ENCODE measurements around the gene BAIAP2.
"Not testable (repeated sequence)": the region's sequence is repeated elsewhere in the genome, so short reads cannot be mapped to it uniquely, and the experiment has no call there.

The BAIAP2 gene

GRCh38 chr17:81135505-81136278 lies 100.7 kb downstream of the BAIAP2 start:
- in situ Hi-C loops (cut with HindIII; ENCODE audit: low pct_ligation_motif_present, low pct_unique_long_range_greater_than_20kb, low sequenced_read_pairs) = no loop called here
- DNase-seq = no peak

DNA sequence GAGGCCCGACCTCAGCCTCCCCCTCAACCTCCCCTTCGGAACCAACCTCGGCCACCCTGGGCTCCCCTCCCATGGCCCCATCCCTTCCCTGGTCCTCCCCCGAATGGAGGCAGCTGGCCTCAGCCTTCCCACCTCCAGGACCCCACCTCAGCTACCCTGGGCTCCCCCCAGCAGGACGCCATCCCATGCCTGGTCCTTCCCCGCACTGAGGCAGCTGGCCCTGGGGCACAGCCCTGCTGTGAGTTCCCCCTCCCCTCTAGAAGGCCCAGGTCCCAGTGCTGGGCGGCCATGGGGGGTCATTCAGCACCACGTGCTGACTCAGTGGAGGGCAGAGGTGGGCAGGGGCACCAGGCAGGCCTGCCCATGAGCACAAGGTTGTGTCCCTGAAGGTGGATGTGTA lies 101.4 kb downstream of the BAIAP2 start:
- no peak for DNase-seq
- in situ Hi-C loops (cut with HindIII; ENCODE audit: low pct_ligation_motif_present, low pct_unique_long_range_greater_than_20kb, low sequenced_read_pairs) = no loop called here

- in situ Hi-C loops (cut with HindIII; ENCODE audit: low pct_ligation_motif_present, low pct_unique_long_range_greater_than_20kb, low sequenced_read_pairs) = no loop called here
- DNase-seq = no peak
Observed at GRCh38 chr17:81137248-81137647, 102.3 kb downstream of the BAIAP2 start.

- in situ Hi-C loops (cut with HindIII; ENCODE audit: low pct_ligation_motif_present, low pct_unique_long_range_greater_than_20kb, low sequenced_read_pairs) = no loop called here
- DNase-seq = no peak
Observed at GRCh38 chr17:81138083-81138482, 103.1 kb downstream of the BAIAP2 start.

DNA sequence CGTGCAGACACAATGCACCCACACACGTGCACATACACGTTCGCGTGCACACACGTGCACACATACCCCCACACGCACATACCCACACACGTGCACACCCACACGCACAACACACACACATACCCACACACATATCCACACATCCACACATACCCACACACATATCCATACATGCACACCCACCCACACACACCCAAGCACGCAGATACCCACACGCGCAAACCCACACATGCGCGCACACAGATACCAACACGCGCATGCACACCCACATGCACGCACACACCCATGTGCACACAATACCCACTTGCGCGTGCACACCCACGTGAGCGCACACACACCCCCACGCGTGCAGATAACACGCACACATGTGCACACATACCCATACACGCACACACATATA lies 103.5 kb downstream of the BAIAP2 start:
- in situ Hi-C loops (cut with HindIII; ENCODE audit: low pct_ligation_motif_present, low pct_unique_long_range_greater_than_20kb, low sequenced_read_pairs) = no loop called here
- no peak for DNase-seq

GRCh38 chr17:81139428-81139827 lies 104.5 kb downstream of the BAIAP2 start:
- DNase-seq = no peak
- in situ Hi-C loops (cut with HindIII; ENCODE audit: low pct_ligation_motif_present, low pct_unique_long_range_greater_than_20kb, low sequenced_read_pairs) = no loop called here

GRCh38 chr17:81140018-81140417 lies 105.1 kb downstream of the BAIAP2 start:
- in situ Hi-C loops (cut with HindIII; ENCODE audit: low pct_ligation_motif_present, low pct_unique_long_range_greater_than_20kb, low sequenced_read_pairs) = no loop called here
- no peak for DNase-seq

DNA sequence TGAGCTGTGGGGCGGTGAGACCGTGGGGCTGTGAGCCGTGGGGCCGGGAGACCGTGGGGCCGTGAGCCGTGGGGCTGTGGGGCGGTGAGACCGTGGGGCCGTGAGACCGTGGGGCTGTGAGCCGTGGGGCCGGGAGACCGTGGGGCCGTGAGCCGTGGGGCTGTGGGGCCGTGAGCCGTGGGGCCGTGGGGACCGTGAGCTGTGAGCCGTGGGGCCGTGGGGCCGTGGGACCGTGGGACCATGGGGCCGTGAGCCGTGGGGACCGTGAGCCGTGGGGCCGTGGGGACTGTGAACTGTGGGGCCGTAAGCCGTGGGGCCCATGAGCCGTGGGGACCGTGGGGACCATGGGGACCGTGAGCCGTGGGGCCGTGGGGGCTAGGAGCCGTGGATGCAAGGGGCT lies 105.7 kb downstream of the BAIAP2 start:
- DNase-seq = no peak
- in situ Hi-C loops (cut with HindIII; ENCODE audit: low pct_ligation_motif_present, low pct_unique_long_range_greater_than_20kb, low sequenced_read_pairs) = no loop called here

- in situ Hi-C loops (cut with HindIII; ENCODE audit: low pct_ligation_motif_present, low pct_unique_long_range_greater_than_20kb, low sequenced_read_pairs) = no loop called here
- DNase-seq = peak; percentile 77
Observed at GRCh38 chr17:81142301-81143199, 107.6 kb downstream of the BAIAP2 start.

DNA sequence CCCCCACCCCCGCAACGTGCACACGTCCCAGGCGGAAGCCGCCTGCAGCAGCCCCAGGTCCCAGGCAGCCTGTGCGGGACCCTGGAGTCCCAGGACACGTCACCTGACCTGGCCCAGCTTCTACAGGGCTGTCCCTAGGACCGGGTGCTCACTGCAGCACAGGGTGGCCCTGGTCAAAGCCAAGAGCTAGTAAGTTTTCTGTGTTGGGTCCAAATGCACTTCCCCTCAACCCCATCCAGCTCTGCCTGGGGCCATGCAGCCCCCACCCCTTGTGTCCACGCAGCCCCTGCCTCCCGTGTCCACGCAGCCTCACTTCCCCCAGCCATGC lies 108.2 kb downstream of the BAIAP2 start:
- in situ Hi-C loops (cut with HindIII; ENCODE audit: low pct_ligation_motif_present, low pct_unique_long_range_greater_than_20kb, low sequenced_read_pairs) = no loop called here
- no peak for DNase-seq

DNA sequence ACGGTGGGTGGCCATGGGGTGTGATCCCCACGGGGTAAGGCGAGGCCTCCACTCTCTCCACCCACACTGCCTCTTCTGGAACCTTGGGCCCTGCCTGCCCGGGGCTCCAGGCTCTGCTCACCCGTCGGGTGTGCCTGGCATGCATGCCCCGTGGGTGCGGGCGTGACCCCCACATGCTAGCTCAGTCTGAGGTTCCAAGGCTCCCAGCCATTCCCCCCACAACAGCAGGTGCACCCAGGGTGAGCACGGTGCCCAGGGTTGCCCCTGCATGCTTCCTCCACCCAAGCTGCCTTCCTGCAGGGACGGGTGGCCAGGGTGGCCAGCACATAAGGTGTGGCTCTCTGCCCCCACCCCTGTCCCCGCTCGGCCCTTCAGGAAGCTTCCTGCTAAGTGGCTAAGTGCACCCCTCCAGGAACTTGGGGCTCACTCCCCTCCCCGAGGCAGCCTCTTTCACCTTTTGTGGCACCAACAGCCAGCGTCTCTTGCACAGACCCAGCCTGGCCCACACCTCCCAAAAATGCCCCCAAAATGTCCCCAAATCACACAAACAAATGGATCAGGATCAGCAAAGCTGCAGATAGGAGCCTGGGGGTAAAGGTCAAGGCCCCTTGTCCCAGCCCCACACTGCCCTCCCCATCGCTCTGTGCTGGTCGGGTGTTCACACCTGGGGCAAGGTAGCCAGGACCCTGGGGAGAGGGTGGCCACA lies 108.9 kb downstream of the BAIAP2 start:
- DNase-seq = no peak
- in situ Hi-C loops (cut with HindIII; ENCODE audit: low pct_ligation_motif_present, low pct_unique_long_range_greater_than_20kb, low sequenced_read_pairs) = no loop called here

DNA sequence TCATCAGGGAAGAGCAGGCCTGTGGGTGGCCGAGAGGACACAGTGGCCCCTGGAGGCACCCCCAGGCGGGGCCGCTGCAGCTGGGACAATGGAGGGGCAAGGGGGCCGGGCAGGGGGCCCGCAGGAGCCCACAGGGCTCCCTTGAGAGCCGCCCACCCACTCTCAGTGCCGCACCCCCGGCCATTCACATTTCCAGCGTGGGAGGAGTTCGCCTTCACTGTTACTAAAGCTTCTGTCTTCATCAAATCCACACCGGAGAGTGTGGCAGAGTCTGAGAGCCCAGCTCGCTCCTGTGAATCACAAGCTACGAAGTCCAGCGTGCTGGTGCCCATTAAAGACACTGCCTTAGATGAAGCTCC lies 109.5 kb downstream of the BAIAP2 start:
- in situ Hi-C loops (cut with HindIII; ENCODE audit: low pct_ligation_motif_present, low pct_unique_long_range_greater_than_20kb, low sequenced_read_pairs) = no loop called here
- no peak for DNase-seq

GRCh38 chr17:81146208-81146607 lies 111.3 kb downstream of the BAIAP2 start:
- DNase-seq; in situ Hi-C loops (cut with HindIII; ENCODE audit: low pct_ligation_motif_present, low pct_unique_long_range_greater_than_20kb, low sequenced_read_pairs): not testable (repeated sequence)

DNA sequence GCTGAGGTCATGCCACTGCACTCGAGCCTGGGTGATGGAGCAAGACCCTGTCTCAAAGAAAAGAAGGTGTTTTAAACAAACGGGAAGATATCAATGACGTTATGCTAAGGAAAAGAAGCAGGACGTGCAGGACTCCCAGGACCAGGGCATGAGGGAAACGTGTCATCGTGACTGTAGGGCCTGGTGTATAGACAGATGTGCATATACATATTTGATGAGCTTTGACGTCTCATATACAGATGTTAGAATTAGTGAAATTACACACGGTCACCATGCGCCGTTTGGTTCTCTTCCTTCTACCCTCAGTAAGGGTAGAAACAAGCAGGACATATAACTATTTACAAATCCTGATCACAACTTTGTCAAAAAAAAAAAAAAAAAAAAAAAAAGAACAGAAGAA lies 112.8 kb downstream of the BAIAP2 start:
- DNase-seq = no peak
- in situ Hi-C loops (cut with HindIII; ENCODE audit: low pct_ligation_motif_present, low pct_unique_long_range_greater_than_20kb, low sequenced_read_pairs) = no loop called here

- no peak for DNase-seq
- in situ Hi-C loops (cut with HindIII; ENCODE audit: low pct_ligation_motif_present, low pct_unique_long_range_greater_than_20kb, low sequenced_read_pairs) = no loop called here
Observed at GRCh38 chr17:81148571-81148970, 113.6 kb downstream of the BAIAP2 start.

GRCh38 chr17:81148986-81149533 lies 114.1 kb downstream of the BAIAP2 start:
- in situ Hi-C loops (cut with HindIII; ENCODE audit: low pct_ligation_motif_present, low pct_unique_long_range_greater_than_20kb, low sequenced_read_pairs) = no loop called here
- no peak for DNase-seq

DNA sequence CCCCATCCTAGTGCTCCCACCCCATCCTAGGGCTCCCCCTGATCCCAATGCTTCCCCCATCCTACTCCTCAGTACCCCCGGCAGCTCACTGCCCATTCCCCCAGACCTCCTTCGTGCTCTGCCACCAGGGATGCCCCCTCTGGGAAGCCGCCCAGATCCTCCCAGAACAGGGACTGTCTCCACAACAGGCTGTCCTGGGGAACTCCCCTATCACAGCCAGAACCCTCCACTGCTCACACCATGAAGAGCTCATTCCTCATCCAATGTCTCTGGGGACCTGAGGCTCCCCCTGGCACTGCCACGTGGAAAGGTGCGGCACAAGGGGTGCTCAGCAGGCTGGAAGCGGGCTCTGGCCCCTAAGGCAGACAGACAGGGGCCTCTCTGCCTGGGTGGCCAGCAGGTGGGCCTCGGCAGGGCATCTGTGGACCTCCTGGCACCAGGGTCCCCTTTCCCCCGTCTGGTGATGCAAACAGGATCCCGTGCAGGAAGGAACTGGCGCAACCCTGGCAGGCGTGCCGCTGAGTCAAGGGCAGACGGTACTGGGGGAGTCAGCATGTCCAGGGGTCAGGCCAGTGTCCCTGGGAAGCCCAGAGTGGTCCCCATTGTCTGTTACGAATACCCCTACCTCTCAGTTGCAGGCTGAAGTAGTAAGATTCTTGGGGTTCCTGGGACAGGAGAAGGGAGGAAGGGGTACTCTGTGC lies 115.6 kb downstream of the BAIAP2 start:
- in situ Hi-C loops (cut with HindIII; ENCODE audit: low pct_ligation_motif_present, low pct_unique_long_range_greater_than_20kb, low sequenced_read_pairs) = no loop called here
- no peak for DNase-seq

DNA sequence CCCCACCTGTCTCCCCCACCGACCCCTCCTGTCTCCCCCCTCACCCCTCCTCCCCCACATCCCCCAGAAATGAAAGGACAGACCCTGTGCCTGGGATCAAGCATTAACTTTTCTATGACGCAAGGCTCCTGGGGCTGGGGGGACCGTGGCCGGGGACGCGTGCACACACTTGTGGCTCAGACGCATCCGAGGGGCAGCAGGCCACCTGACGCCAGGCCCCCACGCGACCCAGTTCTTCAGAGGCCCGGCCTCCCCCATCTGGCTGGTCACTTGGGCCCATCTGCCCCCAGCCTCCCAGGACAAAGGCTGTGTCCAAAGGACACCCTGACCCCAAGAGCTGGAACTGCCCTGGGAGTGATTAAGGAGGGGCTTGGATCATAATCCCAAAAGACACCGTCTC lies 116.3 kb downstream of the BAIAP2 start:
- in situ Hi-C loops (cut with HindIII; ENCODE audit: low pct_ligation_motif_present, low pct_unique_long_range_greater_than_20kb, low sequenced_read_pairs) = no loop called here

More for the DNA sequence above, 116.3 kb downstream of the BAIAP2 start:
- DNase-seq = no peak

Measured in ACHN (cell line).